GM12872 (cell line): Measurements from ENCODE around the gene DDX1.

ENCODE experiments used
- CTCF ChIP-seq: IDR thresholded peaks from 3 replicates; pipeline ENCODE4 v1.5.1; 2011; ENCODE audit warnings: low read depth, mild to moderate bottlenecking, low read length, moderate library complexity; ENCODE audit not compliant: insufficient read depth

The DDX1 gene

DNA sequence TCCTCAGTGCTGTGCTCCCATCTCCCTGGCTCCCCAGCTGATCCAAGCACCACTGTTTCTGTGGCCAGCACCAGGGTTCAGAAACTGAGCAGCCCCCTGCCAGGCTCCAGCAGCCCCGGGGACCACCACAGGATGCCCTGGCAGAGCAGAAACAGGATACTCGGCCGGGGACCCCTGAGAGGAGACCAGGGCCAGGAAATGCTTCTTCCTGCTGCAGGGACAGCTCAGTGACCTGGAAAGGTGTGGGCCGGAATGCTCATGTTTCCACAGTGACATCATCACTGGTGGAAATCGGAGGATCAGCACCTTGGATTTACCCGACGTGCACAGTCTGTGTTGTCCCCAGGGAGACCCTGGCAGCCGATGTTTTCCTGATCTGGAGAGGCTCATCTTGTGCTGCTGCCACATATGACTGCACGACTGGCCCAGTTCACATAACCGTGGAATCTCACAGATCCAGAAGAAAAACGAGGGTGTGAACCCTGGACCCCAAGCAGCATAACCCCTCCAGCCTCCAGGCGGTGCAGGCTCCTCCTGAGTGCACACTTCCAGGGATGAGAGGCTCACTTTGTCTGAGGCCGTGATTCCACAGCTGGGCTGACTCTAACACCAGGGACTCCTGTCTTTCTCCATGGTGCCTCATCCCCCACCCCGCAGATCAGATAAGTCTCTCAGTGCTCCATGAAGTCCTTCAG is 58.0 kb downstream of the DDX1 start:
- no peak for TF ChIP-seq CTCF

- TF ChIP-seq CTCF: no peak
These were observed 59.1 kb downstream of the DDX1 start for GRCh38 chr2:15650616-15651366.

DNA sequence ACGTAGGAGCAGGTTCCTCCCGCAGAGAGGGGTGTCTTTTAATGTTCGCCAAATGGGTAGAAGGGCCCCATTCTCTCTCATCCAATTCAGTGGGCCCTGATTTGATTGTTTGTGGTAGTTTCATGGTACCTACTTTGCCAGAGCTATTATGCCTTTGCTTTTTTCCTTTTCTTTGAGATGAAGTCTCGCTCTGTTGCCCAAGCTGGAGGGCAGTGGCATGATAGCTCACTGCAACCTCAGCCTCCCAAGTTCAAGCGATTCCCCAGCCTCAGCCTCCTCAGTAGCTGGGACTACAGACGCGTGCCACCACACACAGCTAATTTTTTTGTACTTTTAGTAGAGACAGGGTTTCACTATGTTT is 59.7 kb downstream of the DDX1 start:
- no peak for TF ChIP-seq CTCF

- TF ChIP-seq CTCF: no peak
These were observed 60.6 kb downstream of the DDX1 start for GRCh38 chr2:15652252-15652651.

DNA sequence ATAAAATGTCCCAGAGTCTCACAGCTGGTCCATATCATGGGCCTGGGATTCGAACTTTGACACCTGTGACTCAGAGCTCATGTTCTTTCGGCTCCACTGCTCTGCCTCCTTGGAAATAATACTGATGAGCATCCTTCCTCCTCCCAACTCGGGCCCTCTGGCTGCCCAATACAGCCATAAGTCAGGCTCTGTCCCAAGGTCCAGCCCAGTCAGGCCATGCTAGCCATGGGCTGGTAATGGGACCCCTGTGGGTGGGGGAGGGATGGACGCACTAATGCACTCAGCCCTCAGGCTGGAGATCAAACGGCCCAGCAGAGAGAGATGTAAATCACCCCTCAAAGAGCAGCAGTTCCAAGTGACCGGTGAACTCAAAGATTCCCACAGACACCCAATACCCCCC is 61.1 kb downstream of the DDX1 start:
- no peak for TF ChIP-seq CTCF

- no peak for TF ChIP-seq CTCF
These were observed 62.4 kb downstream of the DDX1 start for GRCh38 chr2:15653806-15654726.

GRCh38 chr2:15654727-15655073 is 63.0 kb downstream of the DDX1 start:
- no peak for TF ChIP-seq CTCF
